ENCODE results near the gene TRIP4.
A peak's percentile ranks its signal among the peaks of the same experiment; 100 is the strongest.
"Not testable (repeated sequence)": the region's sequence is repeated elsewhere in the genome, so short reads cannot be mapped to it uniquely, and the experiment has no call there.

TRIP4 gene

DNA sequence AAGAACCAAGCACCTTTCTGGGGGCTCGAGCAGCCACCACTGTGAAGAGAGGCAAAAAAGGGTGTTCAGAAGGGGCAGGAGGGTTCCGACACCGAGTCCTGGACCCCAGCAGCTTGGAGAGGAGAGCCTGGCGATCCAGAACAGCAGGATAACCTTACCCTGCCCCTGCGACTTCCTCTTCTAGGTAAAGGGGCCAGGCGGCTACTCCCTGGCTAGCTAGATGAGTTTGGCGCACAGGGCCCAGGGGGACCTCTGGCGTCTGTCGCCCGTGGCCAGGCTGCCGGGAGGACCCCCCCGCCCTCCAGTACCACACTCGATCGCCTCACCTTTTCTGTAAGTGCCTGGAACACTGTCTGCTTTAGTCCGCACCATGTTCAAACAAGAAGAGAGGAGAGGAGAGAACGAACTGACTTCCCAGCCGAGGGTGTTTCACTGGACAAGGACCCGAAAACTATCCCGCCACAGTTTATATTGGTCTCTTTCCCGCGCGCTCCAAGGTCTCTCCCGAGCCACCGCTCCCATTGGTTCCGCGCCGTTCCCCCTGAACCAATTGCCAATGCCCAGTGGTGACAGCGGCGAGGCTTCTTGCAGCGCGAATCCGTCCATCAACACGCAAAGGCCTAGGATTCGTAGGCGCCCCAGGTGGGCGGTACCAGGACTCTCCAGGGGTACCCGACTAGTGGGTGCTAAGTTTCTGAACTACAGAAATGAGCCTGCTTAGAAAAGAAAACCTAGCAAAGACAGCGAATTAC lies 6.5 kb upstream of the TRIP4 start, which contains the start of gene PCLAF:
TSS of gene PCLAF (minus strand) at position 442 of the 752 bp plus-strand sequence. CDS start at position 372, 70 bp downstream.
- peak; percentile 96 for DNase-seq

DNA sequence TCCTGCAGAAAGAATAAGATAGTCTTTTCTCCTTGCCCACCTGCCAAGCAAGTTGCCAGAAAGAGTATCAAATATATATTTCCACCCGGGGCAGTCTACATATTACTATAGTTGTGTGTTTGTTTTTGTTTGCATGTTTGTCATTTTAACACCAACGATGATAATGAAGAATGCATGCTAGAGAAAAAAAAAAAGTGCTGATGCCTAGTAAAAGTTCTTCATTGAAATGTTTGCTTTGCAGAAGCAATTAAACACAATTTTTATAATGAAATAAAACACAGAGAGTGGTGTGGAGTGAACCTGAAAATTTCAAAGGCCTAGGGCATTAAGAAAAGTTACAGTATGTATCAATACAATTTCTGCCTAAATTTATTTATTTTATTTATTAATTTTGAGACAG lies 3.9 kb upstream of the TRIP4 start:
- DNase-seq: no peak

DNA sequence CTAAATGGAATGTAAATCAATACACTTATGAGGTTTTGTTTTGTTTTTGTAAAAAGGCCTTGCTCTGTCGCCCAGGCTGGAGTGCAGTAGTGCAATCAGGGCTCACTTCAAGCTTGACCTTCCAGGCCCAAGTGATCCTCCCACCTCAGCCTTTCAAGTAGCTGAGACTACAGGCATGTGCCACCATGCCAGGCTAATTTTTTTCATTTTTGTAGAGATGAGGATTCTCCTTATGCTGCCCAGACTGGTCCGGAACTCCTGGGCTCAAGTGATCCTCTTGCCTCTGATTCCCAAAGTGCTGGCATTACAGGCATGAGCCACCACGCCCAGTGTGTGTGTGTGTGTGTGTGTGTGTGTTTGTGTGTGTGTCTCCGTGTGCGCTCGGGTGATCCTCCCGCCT lies 1.3 kb upstream of the TRIP4 start:
- no peak for DNase-seq

DNA sequence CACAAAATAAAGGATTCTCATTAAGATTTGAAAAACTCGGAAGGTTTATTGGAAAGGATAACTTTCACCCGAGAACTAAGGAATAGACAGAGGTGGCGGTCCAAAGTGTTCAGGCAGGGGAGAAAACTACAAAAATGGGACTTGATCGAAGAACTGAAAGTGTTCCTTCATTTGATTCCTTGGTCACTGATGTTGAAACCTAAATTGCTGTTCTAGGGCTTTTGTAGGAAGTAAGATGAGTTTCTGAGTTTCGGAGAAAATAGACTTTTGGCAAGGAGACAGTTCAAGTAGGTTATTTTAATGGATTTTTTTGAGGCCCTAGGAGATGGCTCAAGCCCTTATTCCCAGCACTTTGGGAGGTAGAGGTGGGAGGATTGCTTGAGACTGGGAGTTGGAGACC lies 1.4 kb downstream of the TRIP4 start:
- DNase-seq: peak; percentile 46

DNA sequence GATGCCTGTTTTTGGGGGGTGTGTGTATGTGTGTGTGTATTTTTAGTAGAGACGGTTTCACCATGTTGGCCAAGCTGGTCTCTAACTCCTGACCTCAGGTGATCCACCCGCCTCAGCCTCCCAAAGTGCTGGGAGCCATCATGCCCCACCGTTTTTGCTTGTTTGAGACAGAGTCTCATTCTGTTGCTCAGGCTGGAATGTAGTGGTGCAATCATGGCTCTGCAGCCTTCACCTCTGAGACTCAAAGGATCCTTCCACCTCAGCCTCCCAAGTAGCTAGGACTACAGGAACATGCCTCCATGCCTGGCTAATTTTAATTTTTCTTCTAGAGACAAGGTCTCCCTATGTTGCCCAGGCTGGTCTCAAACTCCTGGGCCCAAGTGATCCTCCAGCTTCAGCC lies 4.8 kb downstream of the TRIP4 start:
- not testable (repeated sequence) for DNase-seq

DNA sequence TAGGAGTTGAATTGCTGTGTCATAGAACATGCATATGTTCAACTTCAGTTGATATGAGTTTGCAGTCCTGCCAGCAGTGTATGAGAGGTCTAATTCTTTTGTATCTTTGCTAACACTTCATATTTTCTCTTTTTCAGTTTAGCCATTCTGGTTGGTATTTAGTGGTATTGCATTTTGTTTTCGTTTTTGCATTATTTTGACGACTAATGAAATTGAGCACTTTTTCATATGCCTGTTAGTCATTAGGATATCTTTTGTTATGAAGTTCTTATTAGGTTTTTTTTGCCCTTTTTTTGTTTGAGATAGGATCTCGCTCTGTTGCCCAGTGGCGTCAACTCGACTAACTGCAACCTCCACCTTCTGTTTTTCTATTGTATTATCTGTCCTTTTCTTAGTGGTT lies 9.2 kb downstream of the TRIP4 start:
- no peak for DNase-seq

DNA sequence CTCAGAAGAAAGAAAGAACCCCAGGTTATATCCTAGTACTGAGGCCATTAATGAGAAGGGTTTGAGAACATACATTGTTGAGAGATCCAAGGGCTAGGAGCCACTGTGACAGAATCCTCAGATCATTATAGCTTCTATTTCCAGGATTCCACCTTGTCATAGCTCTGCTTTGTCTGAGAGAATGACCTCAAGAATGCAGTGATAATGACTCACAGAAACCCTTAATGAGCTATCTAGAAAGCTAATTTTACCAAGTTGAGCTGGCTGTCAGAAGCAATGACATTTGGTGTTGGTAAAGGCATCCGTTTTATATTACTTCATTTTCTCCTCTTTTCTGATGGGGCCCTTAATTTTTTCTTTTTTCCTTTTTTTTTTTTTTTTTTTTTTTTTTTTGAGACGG lies 10.9 kb downstream of the TRIP4 start:
- DNase-seq: no peak

DNA sequence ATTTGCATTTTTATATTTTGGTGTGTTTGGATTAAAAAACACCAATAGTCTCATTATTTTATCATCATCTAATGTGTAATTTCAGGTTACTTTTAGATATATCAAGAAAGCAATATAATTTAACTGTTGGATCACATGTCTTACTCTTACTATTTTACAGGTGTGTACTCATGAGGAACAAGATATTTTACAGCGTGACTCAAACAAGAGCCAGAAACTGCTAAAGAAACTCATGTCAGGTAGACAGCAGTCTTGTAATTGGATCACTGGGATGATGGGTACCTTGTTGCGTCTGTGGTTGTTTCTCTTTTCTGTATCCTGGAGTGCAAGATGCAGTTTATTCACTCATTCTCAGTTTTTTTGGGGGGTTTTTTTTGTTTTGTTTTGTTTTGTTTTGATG lies 12.9 kb downstream of the TRIP4 start:
- DNase-seq: no peak

DNA sequence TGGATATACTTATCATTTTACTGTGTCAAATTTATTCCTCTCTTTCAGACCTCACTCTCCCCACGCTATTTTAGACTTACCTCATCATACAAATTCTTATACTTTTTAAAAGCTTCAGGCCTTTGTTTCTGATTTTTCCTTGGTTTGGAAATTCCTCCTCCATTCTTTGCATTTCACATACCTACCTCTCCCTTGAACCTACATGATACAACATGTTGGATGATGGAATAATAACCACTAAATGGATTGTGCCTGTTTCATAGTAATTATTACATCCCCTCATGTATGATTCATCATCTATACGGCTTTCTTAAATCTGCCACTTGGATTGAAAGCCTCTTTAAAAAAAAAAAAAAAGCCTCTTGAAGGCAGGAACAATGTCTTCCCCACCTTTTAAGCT lies 24.6 kb downstream of the TRIP4 start:
- no peak for DNase-seq

DNA sequence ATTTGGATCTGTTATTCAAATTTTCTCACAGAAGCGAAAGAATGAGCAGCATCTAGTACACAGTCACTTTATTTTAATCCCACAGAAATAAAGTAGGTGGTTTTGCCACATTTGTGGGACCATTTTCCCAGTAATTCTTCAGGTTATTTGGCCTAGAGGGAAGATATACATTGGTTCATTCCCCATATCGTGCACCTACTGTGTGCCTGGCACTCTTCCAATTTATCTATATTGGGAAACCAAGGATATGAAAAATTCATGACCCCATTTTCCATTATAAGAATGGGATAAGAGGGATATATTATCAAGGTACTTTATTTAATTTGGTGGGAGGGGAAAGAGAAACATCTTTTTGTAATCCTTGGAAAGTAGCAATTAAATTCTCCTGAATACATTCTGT lies 35.1 kb downstream of the TRIP4 start:
- no peak for DNase-seq

DNA sequence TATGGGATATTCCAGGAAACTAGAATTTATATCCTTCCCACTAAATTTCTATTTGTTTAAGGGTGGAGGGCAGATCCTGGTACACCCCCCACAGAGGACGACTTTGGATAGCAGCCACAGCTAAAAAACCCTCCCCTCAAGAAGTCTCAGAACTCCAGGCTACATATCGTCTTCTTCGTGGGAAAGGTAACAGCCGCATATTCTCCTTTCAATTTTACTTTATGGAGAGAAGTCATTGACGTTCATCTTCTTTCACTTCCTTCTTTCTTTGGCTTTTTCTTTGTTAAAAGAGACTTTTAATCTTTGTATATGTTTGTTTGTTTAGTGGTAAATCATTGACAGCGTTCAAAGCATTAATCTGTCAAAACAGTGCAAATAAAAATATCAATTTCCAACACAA lies 36.3 kb downstream of the TRIP4 start:
- peak; percentile 37 for DNase-seq

DNA sequence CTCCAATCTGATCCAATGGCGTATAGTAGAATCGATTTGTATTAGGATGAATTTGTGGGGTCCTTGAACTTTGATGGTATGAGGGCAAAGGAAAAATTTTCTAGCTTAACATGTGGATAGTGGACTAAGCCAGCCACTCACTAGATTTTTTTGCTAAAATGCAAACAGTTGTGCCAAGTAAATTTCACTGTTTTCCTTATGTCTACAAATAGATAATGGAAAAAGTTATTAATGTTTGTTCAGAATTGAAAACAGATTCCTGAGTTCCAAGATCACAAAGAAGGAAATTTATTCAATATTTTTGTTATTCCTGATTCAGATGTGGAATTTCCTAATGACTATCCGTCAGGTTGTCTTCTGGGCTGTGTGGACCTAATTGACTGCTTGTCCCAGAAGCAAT lies 37.6 kb downstream of the TRIP4 start:
- no peak for DNase-seq

DNA sequence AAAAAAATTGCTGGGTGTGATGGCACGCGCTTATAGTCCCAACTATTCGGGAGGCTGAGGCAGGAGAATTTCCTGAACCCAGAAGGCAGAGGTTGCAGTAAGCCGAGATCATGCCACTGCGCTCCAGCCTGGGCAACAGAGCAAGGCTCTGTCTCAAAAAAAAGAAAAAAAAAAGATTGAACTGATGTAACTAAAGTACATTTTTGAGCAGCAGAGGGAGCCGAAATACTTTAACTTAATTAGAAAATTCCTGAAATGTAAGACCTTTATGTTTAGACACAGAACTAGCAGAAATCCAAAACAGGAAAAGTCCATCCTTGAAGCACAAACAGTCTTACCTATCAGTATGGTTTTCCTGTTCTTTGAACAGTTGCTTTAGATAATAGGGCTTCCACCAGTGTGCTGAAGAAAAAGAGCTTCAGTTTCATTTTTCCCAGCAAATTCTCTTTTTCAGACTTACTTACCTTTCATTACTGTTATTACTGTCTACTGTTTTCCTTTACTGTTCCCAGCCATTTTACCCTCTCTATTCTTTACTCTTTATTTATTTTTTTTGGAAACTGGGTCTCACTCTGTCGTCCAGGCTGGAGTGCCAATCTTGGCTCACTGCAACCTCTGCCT lies 39.3 kb downstream of the TRIP4 start:
- DNase-seq: peak; percentile 33

DNA sequence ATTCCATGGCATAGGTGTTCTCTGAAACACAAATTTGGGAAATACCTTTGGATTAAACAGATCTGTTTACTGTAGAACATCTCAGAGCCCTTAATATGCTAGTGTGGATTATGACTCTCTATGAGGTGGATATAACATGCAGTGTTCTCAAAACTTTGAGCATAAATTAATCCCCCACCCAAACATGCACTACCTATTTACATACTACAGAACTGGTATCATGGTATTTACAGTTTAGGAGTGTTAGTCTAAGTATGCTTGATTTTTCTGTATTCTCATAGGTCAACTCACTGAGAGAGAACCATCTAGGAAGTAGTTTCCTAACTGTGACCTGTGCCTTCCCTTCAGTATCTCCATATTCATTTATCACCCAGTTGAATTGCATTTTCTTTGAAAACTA lies 41.8 kb downstream of the TRIP4 start:
- DNase-seq: no peak

DNA sequence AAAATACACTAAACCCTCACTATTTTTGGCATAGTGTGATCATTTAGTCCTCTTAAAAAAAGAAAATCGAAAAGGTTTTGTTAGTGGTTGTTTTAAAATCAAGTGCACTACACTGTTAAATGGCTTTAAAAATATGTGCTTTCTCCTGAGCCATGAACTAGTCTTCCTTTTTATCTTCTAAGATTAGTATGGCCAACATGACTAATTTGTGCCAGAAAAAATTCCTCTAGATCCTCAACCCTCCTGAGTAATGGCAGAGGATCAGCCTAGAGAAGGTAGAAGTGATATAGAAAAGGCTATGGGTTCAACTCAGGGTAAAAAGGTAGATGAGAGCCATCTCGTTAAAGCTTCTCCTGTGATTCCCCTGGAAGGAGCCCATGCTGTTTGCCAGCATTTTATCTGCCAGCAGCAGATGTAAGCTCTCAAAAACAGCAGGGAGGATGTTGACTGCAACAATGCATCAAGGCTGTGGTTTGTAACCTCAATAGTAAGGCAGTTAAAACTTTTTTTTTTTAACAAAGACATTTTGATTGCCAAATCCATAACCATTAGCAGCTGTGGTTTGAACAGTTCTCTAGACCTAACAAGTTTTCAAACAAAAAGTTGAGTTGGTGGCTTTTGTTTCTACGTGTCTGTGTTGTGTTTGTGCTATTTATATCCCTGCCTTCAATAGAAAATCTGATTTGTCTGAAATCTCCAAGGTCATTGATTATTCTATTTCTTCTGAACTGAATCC lies 42.5 kb downstream of the TRIP4 start:
- DNase-seq: peak; percentile 97

DNA sequence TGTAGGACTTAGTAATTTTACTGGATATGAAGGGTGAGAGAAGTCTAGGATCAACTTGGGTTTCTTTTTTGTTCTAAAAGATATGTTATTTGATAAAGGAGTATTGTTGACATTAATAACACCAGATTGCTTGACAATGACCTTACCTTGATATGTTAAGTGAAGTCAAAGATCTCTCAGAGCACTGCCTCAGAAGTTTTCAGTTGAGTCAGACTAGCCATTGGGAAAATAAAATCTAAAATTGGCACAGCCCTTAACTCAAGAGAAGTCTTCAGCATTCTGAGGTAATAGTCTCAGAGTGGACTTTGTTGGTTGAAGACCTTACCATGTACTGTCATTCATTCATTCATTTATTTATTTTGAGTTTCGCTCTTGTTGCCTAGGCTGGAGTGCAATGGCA lies 50.3 kb downstream of the TRIP4 start:
- no peak for DNase-seq

DNA sequence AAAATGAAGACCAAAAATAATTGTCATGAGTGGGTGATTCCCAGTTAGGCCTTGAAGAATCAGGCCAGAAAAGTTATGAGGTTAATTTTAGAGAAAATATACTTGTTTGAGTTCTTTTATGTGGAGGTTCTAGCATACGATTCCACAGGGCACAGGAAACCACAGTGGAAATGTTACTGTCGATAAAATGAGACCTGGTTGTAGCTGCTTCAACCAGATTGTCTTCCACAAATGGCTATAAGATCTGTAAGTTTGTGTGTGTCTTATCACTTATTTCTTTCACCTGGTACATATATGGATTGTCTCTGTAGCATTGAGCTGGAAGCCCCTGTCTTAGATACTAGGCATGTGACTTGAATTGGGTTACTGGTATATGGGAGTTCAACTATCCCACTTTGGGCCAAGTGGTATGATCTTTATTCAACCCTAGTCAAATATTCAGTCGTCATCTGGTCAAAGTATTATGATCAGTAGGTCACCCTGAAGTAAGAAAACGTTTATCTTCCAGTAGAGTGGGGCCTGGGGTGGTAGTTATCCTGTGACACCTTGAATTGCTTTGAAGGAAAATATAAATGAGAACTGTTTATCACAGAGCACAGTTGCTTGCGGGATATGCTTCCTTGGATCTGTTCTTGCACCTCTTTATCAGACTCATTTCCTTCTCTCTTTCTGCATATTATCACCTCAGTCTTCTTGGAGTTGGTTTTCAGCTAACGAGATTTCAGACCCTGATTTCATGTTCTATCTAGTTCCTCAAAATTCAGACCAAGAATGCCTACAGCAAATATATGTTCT lies 51.2 kb downstream of the TRIP4 start:
- DNase-seq: no peak

DNA sequence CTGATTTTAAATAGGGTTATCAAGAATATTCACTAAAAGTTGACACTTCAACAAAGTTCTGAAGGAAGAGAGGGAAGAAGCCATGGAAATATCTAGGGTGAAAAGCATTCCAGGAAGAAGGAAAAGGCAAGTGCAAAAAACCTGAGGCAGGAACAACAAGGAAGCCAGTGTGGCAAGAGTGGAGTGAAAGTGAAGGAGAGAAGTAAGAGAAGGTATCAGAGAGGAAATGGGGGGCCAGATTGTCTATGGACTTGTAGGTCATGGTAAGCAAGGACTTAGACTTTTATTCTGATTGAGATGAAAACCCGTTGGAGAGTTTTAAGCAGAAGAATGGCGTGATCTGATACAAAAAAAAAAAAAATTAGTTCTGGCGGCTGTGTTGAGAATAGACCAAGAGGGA lies 54.2 kb downstream of the TRIP4 start:
- no peak for DNase-seq

DNA sequence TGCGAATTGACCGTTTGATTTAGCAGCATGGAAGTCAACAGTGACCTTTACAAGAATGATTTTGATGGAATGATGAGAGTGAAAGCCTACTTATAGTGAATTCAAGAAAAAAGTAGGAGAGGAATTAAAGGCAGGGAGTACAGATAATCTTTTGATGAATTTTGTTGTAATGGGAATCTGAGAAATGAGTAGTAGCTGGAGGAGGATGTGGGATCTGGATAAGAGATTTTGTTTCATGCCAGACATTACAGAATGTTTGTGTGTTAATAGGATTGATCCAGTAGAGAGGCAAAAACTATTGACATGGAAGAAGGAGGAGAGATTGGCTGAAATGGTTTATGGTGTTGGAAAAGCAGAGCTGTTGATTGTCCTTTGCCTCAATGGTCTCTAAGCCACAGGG lies 55.4 kb downstream of the TRIP4 start:
- no peak for DNase-seq

DNA sequence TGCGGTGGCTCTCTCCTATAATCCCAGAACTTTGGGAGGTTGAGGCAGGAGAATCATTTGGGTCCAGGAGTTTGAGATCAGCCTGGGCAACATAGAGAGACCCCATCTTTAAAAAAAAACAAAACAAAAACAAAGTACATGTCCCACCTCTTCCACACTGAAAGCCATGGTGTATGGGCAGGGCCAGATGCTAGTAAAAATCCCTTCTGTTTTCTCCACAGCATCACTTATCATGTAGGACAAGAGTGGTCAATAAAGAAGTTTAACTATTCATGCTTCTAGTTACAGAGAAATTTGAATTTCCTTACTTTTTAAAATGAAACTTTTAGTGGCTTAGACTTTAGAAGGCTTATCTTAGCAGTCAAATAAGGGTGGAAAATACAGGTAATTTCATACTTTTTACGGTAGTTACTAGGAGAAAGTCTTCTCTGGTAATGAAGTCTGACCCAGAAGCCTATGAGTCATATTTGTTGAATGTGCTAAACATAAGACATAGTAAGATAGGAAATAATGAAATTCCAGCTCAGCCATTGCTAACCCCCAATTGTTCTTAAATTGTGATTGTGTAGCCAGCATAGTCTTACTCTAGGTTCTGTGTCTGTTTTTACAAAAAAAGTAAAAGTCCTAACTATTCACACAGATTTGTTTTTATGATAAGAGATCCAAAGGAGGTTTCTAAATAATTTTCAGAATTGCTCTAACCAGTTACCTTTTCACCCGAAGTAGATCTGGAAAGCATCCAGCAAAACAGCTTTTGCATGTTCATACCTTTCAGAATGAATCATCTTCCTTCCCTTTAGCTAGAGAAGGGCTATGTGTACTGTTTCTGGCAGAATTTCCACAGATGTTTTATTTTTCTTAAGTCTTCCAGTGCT lies 56.3 kb downstream of the TRIP4 start:
- DNase-seq: no peak

DNA sequence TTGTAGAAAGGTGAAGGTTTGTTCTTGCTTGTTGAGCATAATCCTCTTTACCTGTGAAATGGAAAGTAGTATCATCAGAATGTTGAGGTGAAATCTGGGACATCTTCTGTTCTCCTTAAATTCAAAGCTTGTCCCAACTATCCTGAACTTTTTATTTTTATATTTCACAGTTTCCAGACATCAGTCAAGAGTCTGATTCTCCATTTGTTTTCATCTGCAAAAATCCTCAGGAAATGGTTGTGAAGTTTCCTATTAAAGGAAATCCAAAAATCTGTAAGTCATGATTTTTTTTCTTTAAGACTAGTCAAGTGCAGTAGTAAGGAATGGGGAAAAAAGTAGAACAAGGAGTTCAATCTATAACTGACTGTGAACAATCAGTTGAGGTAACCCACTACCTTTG lies 57.2 kb downstream of the TRIP4 start:
- DNase-seq: no peak
